Neural progenitor cell (in vitro differentiated cells): Measurements from ENCODE around the gene C17orf114.

Experiments
- CTCF ChIP-seq: fragments of 200-600 bp; sonication (generic); IDR thresholded peaks from 2 replicates; pipeline ENCODE4 v1.5.1; 2017; ENCODE audit warnings: antibody characterized with exemption, mild to moderate bottlenecking
- EZH2phosphoT487 ChIP-seq: fragments of 200-600 bp; sonication (generic); IDR thresholded peaks from 2 replicates; pipeline ENCODE4 v1.6.1; 2017; ENCODE audit warnings: antibody characterized with exemption

DNA sequence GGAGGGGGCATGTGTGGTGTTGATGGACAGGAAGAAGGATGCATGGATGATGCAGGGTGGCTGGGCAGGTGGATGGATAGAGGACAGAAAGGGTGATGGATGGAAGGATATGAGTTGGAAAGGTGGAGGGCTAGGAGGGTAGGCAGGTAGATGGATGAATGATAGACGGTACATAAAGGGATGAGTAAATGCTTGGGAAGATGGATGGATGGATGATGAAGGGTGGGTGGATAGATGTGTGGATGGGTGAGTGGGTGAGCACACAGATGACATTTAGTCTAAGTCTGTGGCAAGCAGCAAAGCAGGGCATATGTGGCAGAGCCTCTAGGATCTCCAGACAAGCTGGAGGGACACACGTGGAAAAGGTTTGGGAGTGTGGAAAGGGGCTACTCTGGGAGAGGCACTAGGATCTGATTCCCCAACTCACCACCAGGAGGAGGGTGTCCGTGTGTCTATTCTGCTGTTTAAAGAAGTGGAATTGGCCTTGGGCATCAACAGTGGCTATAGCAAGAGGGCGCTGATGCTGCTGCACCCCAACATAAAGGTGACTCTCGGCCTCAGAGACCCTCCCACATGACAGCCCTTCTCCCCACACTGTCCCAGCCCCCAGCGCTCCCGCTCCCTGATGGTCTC lies 13.0 kb upstream of the C17orf114 start:
- TF ChIP-seq CTCF (peak; percentile 24), EZH2phosphoT487 (no peak)
